Hypothalamus (tissue), 51 donors: ENCODE measurements around the gene CCDC40.
"Not testable (repeated sequence)": the region's sequence is repeated elsewhere in the genome, so short reads cannot be mapped to it uniquely, and the experiment has no call there.

Experiments used
- DNase-seq, 51 donors: peaks; one replicate each; lab custom pipeline; 2025; lab: John Stamatoyannopoulos, UW

The CCDC40 gene, protein sequence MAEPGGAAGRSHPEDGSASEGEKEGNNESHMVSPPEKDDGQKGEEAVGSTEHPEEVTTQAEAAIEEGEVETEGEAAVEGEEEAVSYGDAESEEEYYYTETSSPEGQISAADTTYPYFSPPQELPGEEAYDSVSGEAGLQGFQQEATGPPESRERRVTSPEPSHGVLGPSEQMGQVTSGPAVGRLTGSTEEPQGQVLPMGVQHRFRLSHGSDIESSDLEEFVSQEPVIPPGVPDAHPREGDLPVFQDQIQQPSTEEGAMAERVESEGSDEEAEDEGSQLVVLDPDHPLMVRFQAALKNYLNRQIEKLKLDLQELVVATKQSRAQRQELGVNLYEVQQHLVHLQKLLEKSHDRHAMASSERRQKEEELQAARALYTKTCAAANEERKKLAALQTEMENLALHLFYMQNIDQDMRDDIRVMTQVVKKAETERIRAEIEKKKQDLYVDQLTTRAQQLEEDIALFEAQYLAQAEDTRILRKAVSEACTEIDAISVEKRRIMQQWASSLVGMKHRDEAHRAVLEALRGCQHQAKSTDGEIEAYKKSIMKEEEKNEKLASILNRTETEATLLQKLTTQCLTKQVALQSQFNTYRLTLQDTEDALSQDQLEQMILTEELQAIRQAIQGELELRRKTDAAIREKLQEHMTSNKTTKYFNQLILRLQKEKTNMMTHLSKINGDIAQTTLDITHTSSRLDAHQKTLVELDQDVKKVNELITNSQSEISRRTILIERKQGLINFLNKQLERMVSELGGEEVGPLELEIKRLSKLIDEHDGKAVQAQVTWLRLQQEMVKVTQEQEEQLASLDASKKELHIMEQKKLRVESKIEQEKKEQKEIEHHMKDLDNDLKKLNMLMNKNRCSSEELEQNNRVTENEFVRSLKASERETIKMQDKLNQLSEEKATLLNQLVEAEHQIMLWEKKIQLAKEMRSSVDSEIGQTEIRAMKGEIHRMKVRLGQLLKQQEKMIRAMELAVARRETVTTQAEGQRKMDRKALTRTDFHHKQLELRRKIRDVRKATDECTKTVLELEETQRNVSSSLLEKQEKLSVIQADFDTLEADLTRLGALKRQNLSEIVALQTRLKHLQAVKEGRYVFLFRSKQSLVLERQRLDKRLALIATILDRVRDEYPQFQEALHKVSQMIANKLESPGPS

DNA sequence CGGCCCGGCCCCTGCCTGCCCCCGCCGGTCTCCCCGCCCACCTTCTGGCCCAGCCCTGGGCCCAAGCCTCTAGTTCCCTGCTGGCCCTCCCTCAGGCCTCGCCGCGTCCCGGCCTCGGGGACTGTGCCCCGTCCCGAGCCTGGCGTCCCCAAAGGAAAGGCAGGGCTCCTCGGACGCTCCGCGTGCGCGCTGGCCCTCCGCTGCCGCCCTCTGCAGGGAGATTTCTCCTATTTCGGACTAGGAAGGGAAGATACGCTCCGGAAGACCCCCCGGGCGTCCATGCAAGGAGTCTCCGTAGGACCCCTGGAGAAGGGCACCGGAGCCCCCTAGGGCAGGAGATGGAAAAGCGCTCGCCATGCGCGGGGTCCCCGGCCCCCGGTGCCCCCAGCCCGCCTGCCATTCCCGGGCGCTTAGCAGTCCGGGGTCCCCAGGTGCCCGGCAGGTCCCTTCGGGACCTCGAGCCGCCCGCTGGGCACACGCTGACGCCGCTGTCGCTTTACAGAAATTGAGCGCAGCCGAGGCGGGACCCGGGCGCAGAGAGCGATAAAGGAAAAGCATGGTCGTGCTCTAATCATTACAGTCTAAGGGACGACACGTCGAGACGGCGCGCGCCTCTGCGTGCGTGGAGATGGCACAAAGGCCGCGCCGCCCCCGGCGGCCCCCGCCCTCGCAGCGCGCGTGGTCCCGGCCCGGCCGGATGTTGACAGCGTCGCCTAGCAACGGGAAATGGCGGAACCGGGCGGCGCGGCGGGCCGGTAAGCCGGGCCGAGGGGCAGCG is at the start of gene CCDC40:
Gene CCDC40 (plus strand): TSS at position 706 of the 778 bp plus-strand sequence. CDS start 21 bp downstream, at position 727.
- peak in 49 of 51 donors; percentile 19 to 87 (median 63) for DNase-seq

DNA sequence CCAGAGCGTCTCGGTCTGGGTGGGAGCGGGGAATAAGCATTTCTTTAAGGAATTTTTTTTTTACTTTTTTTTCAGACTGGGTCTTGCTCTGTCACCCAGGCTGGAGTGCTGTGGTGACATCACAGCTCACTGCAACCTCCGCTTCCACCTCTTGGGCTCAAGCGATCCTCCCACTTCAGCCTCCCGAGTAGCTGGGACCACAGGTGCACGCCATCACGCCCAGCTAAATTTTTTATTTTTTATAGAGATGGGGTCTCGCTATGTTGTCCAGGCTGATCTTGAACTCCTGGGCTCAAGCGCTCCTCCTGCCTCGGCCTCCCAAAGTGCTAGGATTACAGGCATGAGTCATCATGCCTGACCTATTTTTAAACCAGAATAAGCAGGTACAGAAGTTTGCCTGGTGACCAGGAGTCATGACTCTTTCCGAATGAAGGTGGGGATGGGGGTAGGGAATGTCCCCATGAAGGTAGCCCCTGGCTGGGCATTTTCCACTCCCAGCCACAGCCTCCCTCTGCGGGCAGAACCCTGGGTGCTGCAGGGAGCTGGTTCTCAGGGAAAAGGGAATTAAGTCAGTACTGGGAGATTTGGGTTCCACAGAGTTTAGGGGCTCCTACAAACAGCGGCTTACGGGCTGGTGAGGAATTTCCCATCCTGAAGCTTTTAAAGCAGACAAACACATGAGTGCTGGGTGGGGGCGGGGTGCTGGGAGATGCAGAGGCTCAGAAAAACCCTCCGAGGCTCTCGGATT is 49.1 kb upstream of the CCDC40 start:
- no peak for DNase-seq

DNA sequence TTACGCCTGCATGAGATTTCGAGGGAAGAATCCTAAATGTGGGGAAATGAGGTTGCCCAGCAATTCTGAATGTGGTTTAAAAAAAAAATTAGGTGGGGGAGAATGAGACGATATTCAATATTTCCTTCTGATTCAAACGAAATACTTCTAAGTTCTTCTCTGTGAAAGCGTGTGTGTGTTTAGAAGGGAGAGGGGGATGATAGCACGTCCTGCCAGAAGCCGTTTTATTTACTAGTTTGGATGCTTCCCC is 48.6 kb upstream of the CCDC40 start:
- DNase-seq = no peak

DNA sequence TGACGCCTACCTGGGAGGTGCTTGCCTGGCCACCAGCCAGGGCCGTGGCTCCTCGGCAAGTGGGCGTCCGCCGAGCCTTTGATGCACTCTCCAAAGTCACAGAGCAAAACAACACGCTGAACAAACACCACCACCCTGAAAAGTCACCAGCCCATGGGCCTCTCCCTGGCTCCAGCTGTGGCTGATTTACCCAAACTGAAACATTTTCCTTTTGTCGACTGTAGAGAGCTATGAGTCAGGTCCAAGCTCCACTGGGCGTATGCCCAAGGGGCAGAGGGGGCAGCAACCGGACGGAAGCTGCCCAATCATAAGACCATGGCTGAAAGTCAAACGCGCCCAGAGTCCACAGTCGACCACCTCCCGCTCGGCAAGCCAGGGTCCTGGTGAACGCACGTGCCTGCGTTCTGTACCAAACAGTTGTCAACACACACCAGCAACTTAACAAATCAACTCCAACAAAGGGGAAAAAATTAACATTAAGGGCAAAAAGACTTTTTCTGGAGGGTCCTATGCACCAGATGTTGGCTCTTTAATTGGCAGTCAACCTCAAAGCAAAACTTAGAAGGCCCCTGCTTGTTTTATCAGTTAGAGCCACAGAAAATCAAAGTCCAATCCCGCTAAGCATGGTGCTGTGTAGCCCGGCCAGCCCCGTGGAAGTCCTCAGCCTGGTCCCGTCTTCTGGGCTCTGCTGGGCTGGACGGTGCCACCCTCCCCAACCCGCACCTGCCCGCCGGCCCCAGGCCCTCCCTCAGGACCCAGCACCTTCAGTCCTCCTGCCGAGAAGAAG is 48.1 kb upstream of the CCDC40 start:
- no peak for DNase-seq

DNA sequence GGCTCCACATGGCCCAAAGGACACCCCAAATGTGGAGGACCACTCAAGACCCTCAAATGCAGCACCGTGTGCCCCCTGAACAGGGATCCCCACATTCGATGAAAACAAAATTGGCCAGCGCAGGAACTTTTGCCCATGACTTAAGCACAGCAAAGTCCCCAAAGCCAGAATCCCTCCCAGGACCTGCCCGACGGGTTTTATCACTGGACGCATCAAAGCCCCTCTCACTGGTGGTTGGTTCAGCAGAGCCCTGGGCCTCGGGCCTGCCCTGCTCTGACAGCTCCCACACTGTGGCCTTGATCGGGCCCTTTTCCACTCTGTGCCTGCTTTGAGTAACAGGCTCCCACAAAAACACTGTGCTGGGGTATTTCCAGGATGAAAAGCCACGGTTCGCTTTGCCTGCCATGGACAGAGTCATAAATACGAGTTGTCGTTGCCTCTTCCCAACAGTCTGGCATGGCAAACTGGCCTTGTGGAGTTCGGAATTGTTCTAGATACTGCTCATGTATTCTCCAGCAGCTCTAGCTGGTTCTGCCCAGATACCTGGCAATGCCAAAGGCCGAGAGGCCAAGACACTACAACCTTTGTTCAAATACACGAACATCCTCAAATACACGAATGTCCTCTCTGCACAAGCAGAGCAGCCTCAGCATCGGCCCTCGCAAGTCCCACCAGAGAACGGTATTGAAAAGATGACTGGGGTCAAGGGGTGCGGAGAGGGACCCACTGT is 47.2 kb upstream of the CCDC40 start:
- no peak for DNase-seq

DNA sequence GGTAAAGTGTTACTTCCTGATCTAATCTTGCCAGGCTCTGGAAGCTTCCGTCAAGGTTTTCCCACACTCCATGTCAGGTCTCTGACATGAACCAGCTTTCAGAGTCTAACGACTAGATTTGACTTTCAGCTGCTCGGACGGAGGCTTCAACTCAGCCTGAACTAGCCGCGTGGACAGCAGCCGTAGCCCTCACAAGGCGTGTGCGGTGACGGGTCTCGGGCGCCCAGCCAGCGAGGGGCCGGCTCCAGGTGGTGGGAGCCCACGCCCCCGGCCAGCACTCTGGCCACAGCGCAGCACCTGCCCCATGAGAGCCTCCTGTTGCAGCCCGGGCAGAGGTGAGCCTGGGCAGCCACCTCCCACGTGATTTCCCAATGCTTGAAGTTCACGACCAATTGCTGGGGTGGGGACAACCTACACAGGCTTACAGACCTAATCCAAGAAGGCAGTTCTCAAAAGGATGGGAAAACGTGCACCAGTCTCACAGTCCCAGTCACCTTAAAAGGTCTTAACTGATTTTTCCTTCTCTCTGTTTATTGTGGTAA is 46.3 kb upstream of the CCDC40 start:
- DNase-seq = no peak

DNA sequence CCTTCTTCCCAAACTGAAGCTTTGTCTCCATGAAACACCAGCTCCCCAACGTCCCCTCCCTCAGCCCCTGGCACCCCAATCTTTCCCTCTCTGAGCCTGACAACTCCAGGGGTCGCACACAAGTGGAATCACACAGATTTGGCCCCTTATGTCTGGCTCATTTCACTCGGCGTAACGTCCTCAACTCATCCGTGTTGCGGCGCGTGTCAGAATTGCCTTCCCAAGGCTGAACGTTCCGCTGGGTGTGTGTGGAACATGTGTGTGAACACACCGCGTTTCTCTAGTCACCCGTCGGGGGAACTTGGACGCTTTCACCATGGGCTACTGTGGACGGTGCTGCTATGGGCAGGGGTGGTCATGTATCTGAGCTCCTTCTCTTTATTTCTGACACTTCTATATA is 45.7 kb upstream of the CCDC40 start:
- DNase-seq = no peak

DNA sequence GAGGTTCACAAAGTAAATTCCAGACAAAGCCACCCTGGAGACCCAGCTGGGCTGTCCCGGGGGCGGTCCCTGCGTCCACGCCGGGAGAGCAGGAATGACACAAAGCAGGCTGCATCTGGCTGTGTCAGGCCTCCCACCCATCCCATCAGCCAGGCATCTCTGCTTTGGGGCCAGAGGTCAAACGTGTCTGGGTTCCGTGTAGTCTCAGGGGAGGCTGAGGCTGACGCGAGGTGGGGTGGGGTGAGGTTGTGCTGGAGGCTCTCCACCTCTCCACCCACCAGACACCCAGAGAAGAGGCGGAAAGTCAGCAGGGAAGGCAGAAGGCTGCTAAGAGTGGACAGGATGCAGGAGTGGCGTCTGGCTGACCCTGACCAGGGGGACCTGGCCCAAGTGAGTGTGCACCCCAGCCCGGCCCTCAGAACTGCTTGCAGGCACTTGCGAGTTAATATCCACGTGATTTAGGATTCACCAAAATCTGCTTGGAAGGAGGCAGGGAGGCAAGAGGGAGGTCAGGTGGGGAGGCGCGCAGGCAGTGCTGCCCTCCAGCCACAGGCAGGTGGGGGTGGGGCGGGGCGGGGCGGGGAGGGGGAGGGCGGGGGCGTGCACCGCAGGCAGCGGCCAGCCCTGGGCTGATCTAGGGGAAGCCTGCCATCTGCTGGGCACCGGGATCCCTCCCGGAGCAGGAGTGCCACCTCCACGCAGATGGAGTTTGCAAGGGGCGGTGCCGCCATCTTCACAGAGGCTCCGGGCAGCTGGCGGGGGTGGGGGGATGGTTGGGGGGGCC is 45.1 kb upstream of the CCDC40 start:
- peak in 49 of 51 donors; percentile 24 to 88 (median 69) for DNase-seq

DNA sequence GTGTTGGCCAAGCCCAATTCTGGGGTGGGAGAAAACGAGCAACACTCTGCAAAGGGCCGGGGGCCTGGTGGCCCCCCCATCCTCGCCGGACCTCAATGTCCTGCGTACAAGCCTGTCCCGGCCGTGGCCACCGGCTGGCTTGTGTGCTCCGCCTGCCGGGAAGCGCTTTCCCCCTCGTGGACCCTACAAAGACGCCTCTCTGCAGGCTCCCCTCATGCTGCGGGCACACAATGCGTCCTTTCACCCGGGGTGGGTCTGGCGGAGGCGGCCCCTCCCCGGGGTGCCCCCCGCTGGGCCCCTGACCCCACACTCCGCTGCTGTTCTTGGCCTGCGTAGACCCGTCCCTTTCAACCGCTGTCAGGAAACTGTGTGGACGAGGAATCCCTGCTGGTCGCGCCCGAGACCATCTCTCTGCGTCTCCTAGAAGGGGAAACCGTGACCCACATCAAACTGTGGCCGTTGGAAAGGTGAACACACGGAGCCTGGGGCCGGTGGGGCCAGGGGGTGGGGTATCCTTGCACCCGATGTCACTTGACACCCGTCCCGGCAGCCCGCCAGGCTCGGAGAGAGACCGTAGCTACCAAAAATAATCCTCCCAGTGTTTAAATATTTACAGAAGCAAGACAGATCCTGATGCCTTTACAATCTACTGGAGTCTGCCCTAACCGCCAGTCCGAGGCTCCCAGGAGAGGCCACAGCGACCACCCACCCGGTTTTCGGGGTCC is 44.4 kb upstream of the CCDC40 start:
- peak in 10 of 51 donors; percentile 43 to 63 (median 53) for DNase-seq

DNA sequence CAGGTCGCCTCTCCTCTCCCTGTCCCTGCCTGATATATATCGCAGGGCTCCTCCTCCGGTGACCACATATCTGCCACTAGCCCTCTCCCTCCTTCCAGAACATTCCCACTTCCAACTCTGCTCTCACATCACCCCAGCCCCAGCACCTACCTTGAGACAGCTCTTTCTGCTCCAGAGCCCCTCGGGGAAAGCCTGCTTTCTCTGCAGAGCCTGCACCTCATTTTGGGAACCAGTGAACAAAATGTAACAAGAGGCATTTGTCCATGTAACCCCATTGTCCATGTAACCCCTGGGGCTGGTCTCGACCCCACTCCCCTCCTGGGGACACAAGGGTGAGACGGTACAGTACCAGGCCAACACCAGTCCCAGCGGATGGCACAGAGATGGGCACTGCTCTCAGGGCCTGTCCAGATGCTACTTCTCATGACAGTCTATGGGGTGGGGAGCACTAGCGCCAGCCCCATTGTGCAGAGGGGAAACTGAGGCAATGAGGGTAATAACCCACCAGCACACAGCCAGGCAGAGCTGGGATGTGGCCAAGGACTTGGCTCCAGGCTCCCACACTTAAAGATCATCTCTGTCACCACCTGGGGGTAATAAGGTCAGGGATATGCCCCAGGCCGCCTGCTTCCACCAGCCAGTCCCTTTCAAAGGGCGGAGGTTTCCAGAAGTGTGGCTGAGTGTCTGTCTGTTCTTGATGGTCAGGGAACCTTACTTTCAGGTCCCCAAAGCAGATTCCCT is 43.6 kb upstream of the CCDC40 start:
- no peak for DNase-seq

DNA sequence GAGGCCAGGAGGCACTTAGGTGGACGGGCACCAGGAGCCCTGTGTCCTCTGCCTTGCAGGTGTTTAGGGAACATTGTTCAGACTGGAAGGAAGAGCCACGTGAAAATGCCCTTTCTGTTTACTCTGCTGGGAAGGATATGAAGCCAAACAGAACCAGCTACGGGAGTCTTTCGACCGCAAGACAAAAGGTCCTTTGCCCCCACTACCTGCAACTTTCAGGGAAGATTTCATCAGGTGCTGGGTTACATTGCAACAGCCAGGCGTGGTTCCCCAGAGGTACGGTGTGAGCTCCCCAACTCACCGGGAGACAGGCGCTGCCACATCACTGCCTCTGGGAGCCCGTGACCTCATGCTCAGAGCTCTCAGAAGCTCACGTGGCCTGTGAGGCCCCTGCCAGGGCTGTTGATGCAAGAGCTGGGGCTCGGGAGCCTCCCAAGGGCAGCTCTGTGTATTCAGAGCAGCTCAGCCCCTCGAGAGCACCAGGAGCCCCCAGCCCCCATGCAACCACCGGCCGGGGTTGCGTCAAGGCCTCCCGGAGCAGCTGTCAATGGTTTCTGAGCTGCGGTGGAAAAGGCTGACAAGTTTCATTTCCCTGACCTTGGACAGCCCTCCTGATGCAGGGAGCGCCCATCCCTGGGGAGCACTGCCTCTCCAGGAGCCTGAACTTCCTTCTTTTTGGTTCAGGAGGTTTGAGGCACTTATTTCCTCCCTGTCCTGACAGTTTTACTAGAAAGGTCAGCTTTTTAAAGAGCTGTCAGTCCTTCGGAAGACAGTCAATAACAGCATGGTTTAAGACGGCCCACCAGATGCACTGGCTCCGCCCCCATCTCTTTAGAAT is 42.8 kb upstream of the CCDC40 start:
- peak in 15 of 51 donors; percentile 8 to 50 (median 27) for DNase-seq

DNA sequence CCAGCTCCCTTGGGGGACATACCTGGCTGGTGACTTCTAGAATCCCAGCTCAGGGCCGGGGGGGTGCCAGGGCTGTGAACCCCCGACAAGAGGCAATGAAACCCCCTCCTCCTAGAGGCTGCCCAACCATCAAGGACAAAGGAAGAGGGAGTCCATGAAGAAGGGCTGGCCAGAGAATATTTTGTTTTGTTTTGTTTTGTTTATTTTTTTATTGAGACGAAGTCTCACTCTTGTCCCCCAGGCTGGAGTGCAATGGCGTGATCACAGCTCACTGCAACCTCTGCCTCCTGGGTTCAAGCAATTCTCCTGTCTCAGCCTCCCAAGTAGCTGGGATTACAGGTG is 42.2 kb upstream of the CCDC40 start:
- not testable (repeated sequence) for DNase-seq

DNA sequence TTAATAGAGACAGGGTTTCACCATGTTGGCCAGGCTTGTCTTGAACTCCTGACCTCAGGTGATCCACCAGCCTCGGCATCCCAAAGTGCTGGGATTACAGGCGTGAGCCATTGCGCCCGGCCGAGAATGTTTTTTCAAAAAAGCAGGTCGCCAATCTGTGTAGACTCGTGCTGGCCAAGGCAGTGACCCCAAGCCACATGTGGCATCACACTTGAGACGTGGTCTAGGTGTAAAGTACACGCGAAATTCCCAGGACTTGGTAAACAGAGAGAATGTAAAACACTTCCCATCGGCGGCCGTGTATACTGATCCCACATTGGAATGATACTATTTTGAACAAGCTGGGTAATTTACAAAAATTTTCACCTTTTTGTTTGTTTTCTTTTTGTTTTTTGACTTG is 41.8 kb upstream of the CCDC40 start:
- DNase-seq = no peak

DNA sequence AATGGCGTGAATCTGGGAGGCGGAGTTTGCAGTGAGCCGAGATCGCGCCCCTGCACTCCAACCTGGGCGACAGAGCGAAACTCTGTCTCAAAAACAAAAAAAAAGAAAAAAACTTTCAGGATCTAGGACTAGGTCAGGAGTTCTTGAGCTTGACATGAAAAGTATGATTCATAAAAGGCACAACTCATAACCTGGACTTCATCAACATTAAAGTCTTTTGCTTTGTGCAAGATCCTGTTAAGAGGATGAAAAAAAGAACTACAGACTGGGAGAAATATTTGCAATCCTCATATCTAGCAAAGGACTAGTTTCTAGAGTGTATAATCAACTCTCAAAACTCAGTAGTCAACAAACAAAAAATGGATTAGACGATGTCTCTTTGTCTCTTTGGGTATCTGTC is 40.7 kb upstream of the CCDC40 start:
- DNase-seq = no peak

DNA sequence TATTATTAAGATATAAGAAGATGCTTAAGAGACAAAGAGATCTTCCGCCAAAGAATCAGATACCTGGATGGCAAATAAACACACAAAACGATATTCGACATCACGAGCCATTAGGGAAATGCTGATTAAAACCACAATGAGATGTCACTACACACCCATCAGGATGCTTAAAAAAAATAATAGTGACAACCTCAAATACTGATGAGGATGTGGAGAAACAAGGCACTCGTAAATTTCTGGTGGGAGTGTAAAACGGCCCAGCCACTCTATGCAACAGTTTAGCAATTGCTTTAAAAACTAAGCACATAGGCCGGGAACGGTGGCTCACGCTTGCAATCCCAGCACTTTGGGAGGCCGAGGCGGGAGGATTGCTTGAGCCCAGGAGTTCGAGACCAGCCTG is 40.2 kb upstream of the CCDC40 start:
- DNase-seq = no peak
